HG02884 (cell line): Measurements from ENCODE around the gene DDX3X.
"Not testable (repeated sequence)": the region's sequence is repeated elsewhere in the genome, so short reads cannot be mapped to it uniquely, and the experiment has no call there.

Source experiments
- ATAC-seq: cut with Tn5 transposase; IDR thresholded peaks from one replicate; pipeline ENCODE4 v1.9.1; 2021; ENCODE audit warnings: mild to moderate bottlenecking, moderate library complexity; ENCODE audit not compliant: unreplicated experiment

Gene DDX3X

GRCh38 chrX:41369152-41369551 is 35.2 kb downstream of the DDX3X start:
- no peak for ATAC-seq

- ATAC-seq = not testable (repeated sequence)
Observed at GRCh38 chrX:41371575-41371974, 37.6 kb downstream of the DDX3X start.

- ATAC-seq = no peak
Observed at GRCh38 chrX:41373989-41374606, 40.1 kb downstream of the DDX3X start.

GRCh38 chrX:41377624-41378023 is 43.7 kb downstream of the DDX3X start:
- ATAC-seq = no peak

- ATAC-seq = no peak
Observed at GRCh38 chrX:41381685-41382084, 47.7 kb downstream of the DDX3X start.

- ATAC-seq = no peak
Observed at GRCh38 chrX:41382714-41383645, 49.0 kb downstream of the DDX3X start.

- no peak for ATAC-seq
Observed at GRCh38 chrX:41384051-41384705, 50.2 kb downstream of the DDX3X start.

- no peak for ATAC-seq
Observed at GRCh38 chrX:41386222-41386990, 52.4 kb downstream of the DDX3X start.

- ATAC-seq = no peak
Observed at GRCh38 chrX:41388543-41388942, 54.6 kb downstream of the DDX3X start.

- no peak for ATAC-seq
Observed at GRCh38 chrX:41389311-41389888, 55.4 kb downstream of the DDX3X start.

- not testable (repeated sequence) for ATAC-seq
Observed at GRCh38 chrX:41390576-41390975, 56.6 kb downstream of the DDX3X start.

- ATAC-seq = no peak
Observed at GRCh38 chrX:41391606-41392005, 57.6 kb downstream of the DDX3X start.

- ATAC-seq = no peak
Observed at GRCh38 chrX:41394293-41394692, 60.3 kb downstream of the DDX3X start.

GRCh38 chrX:41397219-41397618 is 63.3 kb downstream of the DDX3X start:
- no peak for ATAC-seq

- no peak for ATAC-seq
Observed at GRCh38 chrX:41397768-41398167, 63.8 kb downstream of the DDX3X start.

GRCh38 chrX:41402556-41402955 is 68.6 kb downstream of the DDX3X start:
- ATAC-seq = not testable (repeated sequence)

GRCh38 chrX:41405551-41405950 is 71.6 kb downstream of the DDX3X start:
- ATAC-seq = no peak

- no peak for ATAC-seq
Observed at GRCh38 chrX:41406201-41406600, 72.2 kb downstream of the DDX3X start.

- ATAC-seq = no peak
Observed at GRCh38 chrX:41407816-41408215, 73.9 kb downstream of the DDX3X start.

GRCh38 chrX:41408576-41408975 is 74.6 kb downstream of the DDX3X start:
- ATAC-seq = no peak

- ATAC-seq = no peak
Observed at GRCh38 chrX:41409006-41409405, 75.0 kb downstream of the DDX3X start.
